ENCODE data around the gene AFP.

GRCh38 chr4:73452953-73453700 is 17.1 kb downstream of the AFP start:
- TF ChIP-seq CTCF (conservative IDR thresholded peaks at IDR 0.05; ENCODE audit: low read depth, low read length) (no peak), EZH2 (IDR thresholded peaks at IDR 0.05; ENCODE audit: borderline replicate concordance, low read depth, low read length, poor library complexity, severe bottlenecking) (no peak)

Measured in A673 (cell line).